ENCODE measurements around the gene LYZL1. TPM values are rescaled to one million over a fixed set of nuclear protein-coding genes. Genes with fewer than 3 reads are reported as not detected.

Gene LYZL1
- total RNA-seq, 2 donors from 2014 or later: not detected

GRCh38 chr10:29256586-29256985, 32.3 kb upstream of the LYZL1 start:
- no peaks in the 10 kb centered on the region for H3K27me3 ChIP-seq
- no peak for DNase-seq
- H3K9ac ChIP-seq (ENCODE audit: low read depth in 2 of 2, low read length in 2 of 2): no peak overlapping the region
- no peak overlapping the region for H3K27ac ChIP-seq
- no peaks in the 10 kb centered on the region for H3K36me3 ChIP-seq
- no peak for TF ChIP-seq CTCF (IDR thresholded peaks at IDR 0.05)
- no peaks in the 10 kb centered on the region for H3K9me3 ChIP-seq
- H3K4me1 ChIP-seq: no peaks in the 10 kb centered on the region
- intact Hi-C loops (cut with DNase I): no loop called here
- H3K4me3 ChIP-seq: no peak overlapping the region

GRCh38 chr10:29257106-29257783, 31.6 kb upstream of the LYZL1 start:
- Histone ChIP-seq H3K27ac (no peak overlapping the region), H3K9me3 (no peaks in the 10 kb centered on the region), H3K36me3 (no peaks in the 10 kb centered on the region), H3K27me3 (no peaks in the 10 kb centered on the region), H3K4me3 (no peak overlapping the region), H3K9ac (ENCODE audit: low read depth in 2 of 2, low read length in 2 of 2) (no peak overlapping the region), H3K4me1 (no peaks in the 10 kb centered on the region)
- DNase-seq: no peak
- no peak for TF ChIP-seq CTCF (IDR thresholded peaks at IDR 0.05)
- intact Hi-C loops (cut with DNase I): no loop called here

- DNase-seq: no peak
- intact Hi-C loops (cut with DNase I): no loop called here
- no peak for TF ChIP-seq CTCF (IDR thresholded peaks at IDR 0.05)
- Histone ChIP-seq H3K4me1 (no peaks in the 10 kb centered on the region), H3K36me3 (no peaks in the 10 kb centered on the region), H3K27ac (no peak overlapping the region), H3K4me3 (no peak overlapping the region), H3K9ac (ENCODE audit: low read depth in 2 of 2, low read length in 2 of 2) (no peak overlapping the region), H3K9me3 (no peaks in the 10 kb centered on the region), H3K27me3 (no peaks in the 10 kb centered on the region)
Measured at GRCh38 chr10:29257784-29258135, 31.1 kb upstream of the LYZL1 start.

GRCh38 chr10:29259498-29259897, 29.4 kb upstream of the LYZL1 start:
- no peak for DNase-seq
- no peak overlapping the region for H3K9ac ChIP-seq (ENCODE audit: low read depth in 2 of 2, low read length in 2 of 2)
- intact Hi-C loops (cut with DNase I): no loop called here
- no peak for TF ChIP-seq CTCF (IDR thresholded peaks at IDR 0.05)
- no peak overlapping the region for H3K27ac ChIP-seq
- H3K4me3 ChIP-seq: no peak overlapping the region
- H3K36me3 ChIP-seq: no peaks in the 10 kb centered on the region
- H3K27me3 ChIP-seq: no peaks in the 10 kb centered on the region
- H3K9me3 ChIP-seq: no peaks in the 10 kb centered on the region
- no peaks in the 10 kb centered on the region for H3K4me1 ChIP-seq

GRCh38 chr10:29263506-29263905, 25.4 kb upstream of the LYZL1 start:
- intact Hi-C loops (cut with DNase I): no loop called here
- Histone ChIP-seq H3K4me3 (no peak overlapping the region), H3K4me1 (no peaks in the 10 kb centered on the region), H3K9me3 (no peaks in the 10 kb centered on the region), H3K9ac (ENCODE audit: low read depth in 2 of 2, low read length in 2 of 2) (no peak overlapping the region), H3K27me3 (no peaks in the 10 kb centered on the region), H3K36me3 (no peaks in the 10 kb centered on the region), H3K27ac (no peak overlapping the region)
- TF ChIP-seq CTCF (IDR thresholded peaks at IDR 0.05): no peak
- DNase-seq: no peak

All from colonic mucosa (tissue), 4 donors.